GM12872 (cell line): ENCODE results near the gene FOXS1.

ENCODE experiments used
- TF ChIP-seq, protein P1 (sequence below): IDR thresholded peaks from 3 replicates; pipeline ENCODE4 v1.5.1; 2011; ENCODE audit warnings: low read depth, mild to moderate bottlenecking, low read length, moderate library complexity; ENCODE audit not compliant: insufficient read depth

FOXS1 gene

DNA sequence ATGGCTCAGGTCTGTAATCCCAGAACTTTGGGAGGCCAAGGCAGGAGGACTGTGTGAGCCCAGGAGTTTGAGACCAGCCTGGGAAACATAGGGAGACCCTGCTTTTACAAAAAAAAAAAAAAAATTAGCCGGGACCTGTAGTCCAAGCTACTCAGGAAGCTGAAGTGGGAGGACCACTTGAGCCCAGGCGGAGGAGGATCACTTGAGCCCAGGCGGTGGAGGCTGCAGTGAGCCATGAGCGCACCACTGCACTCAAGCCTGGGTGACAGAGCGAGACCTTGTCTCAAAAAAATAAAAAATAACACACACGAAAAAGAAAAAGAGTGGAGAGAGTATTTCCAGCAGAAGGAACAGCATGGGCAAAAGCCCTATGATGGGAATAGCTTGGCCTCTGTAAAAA is 27.0 kb upstream of the FOXS1 start:
- TF ChIP-seq, protein P1, sequence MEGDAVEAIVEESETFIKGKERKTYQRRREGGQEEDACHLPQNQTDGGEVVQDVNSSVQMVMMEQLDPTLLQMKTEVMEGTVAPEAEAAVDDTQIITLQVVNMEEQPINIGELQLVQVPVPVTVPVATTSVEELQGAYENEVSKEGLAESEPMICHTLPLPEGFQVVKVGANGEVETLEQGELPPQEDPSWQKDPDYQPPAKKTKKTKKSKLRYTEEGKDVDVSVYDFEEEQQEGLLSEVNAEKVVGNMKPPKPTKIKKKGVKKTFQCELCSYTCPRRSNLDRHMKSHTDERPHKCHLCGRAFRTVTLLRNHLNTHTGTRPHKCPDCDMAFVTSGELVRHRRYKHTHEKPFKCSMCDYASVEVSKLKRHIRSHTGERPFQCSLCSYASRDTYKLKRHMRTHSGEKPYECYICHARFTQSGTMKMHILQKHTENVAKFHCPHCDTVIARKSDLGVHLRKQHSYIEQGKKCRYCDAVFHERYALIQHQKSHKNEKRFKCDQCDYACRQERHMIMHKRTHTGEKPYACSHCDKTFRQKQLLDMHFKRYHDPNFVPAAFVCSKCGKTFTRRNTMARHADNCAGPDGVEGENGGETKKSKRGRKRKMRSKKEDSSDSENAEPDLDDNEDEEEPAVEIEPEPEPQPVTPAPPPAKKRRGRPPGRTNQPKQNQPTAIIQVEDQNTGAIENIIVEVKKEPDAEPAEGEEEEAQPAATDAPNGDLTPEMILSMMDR, result no peak

DNA sequence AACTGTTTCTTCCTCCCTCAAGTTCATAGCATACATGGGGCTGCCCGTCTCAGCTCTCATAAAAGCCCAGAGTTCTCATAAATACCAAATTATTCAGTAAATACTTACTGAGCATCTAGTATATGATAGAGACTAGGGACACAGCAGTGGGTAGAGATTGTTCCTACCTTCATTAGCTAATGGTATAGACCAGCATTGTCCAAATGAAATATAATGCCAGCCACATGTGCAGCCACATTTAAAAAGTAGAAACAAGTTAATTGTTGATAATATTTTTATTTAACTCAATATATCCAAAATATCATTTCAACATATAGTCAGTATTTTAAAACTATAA is 26.2 kb upstream of the FOXS1 start:
- TF ChIP-seq, protein P1, result no peak

DNA sequence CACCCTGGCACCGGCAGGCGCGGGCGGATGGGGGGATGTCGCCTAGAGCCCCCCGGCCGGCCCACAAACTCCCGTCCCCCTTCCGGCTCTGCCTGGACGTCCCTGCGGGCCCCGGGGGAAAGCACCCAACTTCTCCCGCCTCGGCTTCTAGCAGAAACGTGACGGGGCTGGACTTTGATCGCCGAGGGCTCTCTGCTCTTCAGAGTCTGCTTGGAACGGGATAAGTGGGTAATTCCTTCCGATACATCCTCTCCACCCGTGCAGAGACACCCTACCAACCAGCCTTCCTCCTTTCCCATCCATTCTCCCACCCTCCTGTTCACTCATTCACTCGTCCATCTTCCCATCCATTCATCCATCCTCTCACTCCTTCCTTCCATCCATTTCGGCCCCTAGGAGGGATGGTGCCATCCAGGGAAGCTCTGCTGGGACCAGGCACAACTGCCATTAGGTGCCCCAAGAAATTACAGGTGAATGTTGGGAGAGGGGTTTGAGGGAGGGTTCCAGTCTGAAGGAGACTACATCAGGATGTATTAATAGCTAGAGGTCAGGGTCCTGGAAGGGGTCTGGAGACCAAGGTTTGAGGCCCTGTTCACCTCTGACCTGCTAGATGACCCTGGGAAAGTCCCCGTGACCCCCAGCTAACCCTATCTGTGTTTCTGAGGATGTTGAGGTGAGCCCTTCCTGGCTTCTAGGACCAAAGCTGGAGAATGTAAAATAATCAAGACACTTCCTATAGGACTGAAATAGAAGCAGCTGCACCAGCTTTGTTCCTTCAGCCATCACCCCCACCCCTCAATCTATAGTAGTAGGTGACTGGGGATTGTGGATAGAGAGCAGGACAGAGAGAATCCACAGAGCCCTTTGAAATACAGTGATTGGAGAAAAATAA is 25.6 kb upstream of the FOXS1 start:
- TF ChIP-seq, protein P1, result no peak

DNA sequence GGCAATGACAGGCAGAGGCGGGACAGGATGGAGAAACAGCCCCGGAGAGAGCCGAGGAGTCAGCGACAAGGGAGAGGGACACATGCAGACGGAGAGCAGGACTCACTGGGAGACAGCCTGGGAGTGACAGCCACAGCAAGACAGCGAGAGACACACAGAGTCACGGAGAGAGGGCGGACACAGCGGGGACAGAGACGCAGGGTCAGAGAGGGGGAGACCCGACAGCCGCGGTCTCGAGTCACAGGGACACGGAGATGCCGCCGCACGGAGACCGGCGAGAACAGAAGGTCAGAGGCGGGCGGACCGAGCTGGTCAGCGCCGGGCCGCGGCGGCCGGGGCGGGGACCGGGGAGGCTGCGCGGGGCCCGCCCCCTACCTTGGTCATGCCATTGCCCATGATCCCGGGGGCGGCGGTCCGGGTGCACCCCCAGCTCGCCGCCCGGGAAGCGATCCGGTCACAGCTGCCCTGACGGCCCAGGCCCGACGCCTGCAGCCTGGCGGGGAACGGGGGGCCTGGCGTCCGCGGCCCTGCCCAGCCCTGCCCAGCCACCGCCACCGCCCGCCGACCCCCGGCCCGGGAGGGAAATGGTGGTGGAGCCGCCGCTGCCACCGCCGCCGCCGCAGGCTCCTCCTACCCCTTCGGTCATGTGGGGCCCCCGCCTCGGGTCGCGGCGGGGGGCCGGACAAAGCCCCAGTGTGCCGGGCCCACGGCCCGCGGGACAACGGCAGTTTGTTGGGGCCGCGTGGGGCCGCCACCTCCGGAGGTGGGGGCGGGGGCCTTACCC is 24.7 kb upstream of the FOXS1 start, which contains the start of the genes DUSP15 and TTLL9:
TSS of gene DUSP15 (minus strand) at position 586 of the 784 bp plus-strand sequence. CDS start at position 396, 190 bp downstream.
TSS of gene TTLL9 (plus strand) at position 693 of the 784 bp plus-strand sequence. CDS start 493 bp downstream, outside the sequence.
- TF ChIP-seq, protein P1, result no peak

DNA sequence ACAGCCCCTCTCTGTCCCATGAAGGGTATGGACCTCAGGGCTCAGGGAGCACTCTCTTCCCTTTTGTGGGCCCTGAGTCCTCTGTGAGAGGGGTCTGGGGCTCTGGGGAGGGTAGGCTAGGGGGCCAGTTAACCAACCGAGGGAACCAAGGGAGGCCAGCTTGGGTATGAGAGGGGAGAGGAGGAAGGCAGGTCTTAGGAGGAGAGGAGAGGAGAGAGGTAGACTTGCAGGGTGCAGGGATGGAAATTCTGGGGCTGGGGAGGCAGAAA is 24.2 kb upstream of the FOXS1 start:
- TF ChIP-seq, protein P1, result no peak

DNA sequence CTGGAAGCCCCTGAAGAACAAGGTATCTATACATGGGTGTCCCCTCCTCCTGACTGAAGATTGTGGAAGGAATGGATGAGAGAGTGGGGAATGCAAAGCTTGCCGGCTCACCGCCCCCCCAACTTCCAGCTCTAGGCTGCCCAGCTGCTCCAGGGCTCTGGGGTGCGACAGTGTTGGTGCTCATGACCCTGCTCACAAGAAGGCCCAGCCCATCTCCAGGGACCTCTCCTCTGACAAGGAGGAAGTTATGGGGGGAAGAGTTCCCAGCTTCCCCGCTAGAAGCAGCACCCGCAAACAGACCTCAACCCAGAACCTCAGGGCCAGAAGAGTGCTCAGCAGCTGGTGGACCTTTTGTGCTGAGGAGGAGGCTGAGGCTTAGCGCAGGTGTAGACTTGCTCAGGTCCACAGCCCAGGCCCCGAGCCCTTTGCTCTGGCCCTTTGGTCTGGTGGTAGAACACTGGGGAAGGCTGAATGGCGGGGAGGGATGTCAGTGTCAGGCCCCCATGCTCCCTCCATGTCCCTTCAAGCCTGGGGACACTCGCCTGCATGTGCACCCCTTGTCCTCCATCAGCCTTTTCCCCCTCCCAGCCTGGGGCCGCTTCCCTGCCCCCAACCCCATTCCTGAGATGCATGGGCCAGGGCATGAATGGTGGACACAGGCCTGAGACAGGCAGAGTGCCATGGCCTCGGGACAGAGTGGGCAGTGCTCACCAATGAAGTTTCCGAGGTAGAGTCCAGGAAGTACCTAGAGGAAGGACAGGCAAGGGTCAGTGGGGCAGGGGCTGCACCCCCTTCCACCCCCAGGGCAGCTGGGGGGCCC is 23.7 kb upstream of the FOXS1 start:
- TF ChIP-seq, protein P1, result no peak

DNA sequence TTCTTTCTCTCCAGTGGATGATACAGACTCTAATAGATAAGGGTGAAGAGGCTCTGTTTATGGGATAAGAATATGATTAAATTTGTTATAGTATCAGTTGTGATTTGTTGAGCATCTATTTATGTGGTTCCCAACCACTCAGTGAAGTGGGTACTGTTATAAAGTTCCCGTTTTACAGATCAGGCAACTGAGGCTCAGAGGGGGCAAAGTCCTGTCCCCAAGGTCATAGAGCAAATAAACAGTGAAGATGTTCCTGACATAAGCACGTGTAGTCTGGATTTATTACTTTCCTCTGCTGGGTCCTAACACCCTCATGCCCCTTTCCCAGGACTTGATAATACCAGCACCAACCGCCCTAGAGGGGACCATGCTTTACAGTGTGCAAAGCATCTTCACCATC is 20.8 kb upstream of the FOXS1 start:
- TF ChIP-seq, protein P1, result no peak
